HepG2 (cell line): ENCODE data around the gene CCBE1. TPM values are rescaled to one million over a fixed set of nuclear protein-coding genes. Genes with fewer than 3 reads are reported as not detected.

ENCODE experiments used
- ATAC-seq: fragments of 200-7000 bp; cut with Tn5 transposase; 3 replicates; pipeline ENCODE4 v1.9.1; 2020; ENCODE audit warnings: mild to moderate bottlenecking, moderate library complexity
- BruUV-seq: library from RNA; stranded (reverse); fragments of 400-500 nt; replicated peaks from 2 replicates; lab custom pipeline; 2021; lab: Mats Ljungman, UMichigan
- CTCF ChIA-PET: fragments of 300-600 bp; formaldehyde crosslinking; extraction: SDS; loops from one replicate; lab custom pipeline; 2021; ENCODE audit warnings: low total read pairs, inconsistent platforms, low intra/inter-chr PET ratio; lab: Yijun Ruan, JAX
- POLR2A ChIA-PET: fragments of 350-600 bp; sonication (Branson Sonifier 250); formaldehyde crosslinking; loops from one replicate; lab custom pipeline; 2020; ENCODE audit warnings: antibody characterized with exemption, inconsistent platforms; lab: Yijun Ruan, JAX
- DNase-seq: peaks from one replicate; pipeline ENCODE4 v3.0.0-alpha.2; 2015; ENCODE audit warnings: low spot score
- FAIRE-seq: peaks from 3 replicates; lab custom pipeline; 2011; peaks lifted over from hg19 to GRCh38; lab: Jason Lieb, UNC
- H2AFZ ChIP-seq: one replicate; pipeline ENCODE4 v1.6.1; 2011; ENCODE audit warnings: low read length, inconsistent platforms
- H3K27ac ChIP-seq: fragments of 300-600 bp; 3 replicates; pipeline ENCODE4 v1.8.0; 2011; ENCODE audit warnings: mixed run types, mild to moderate bottlenecking, mixed read lengths, low read length, inconsistent platforms; ENCODE audit not compliant: insufficient read depth; ENCODE audit errors: extremely low read length
- H3K27me3 ChIP-seq, 2 experiments: fragments of 200-600 bp in 1 of 2; 2 replicates in 1 of 2; 3 replicates in 1 of 2; pipeline versions ENCODE4 v1.6.0 to v1.8.0; 2011; ENCODE audit warnings: low read length in 2 of 2, mild to moderate bottlenecking in 2 of 2, moderate library complexity in 2 of 2, inconsistent platforms in 1 of 2; ENCODE audit not compliant: insufficient read depth in 2 of 2, control insufficient read depth in 1 of 2
- H3K36me3 ChIP-seq, 2 experiments: fragments of 200-600 bp in 1 of 2; replicated peaks in 1 of 2; 2 replicates in 1 of 2; 3 replicates in 1 of 2; pipeline versions ENCODE4 v1.5.1 to v1.8.0; 2011; ENCODE audit warnings: low read length in 2 of 2, inconsistent platforms in 1 of 2; ENCODE audit not compliant: insufficient read depth in 2 of 2, control insufficient read depth in 1 of 2
- H3K4me1 ChIP-seq: 2 replicates; pipeline ENCODE4 v1.5.1; 2012; ENCODE audit warnings: low read length, inconsistent platforms; ENCODE audit not compliant: insufficient read depth
- H3K4me2 ChIP-seq: 2 replicates; pipeline ENCODE4 v1.6.0; 2011; ENCODE audit warnings: low read depth, low read length, inconsistent platforms
- H3K4me3 ChIP-seq, 3 experiments: fragments of 200-600 bp in 1 of 3; sonication (generic), shearing (Covaris generic) in 1 of 3; replicated peaks in 1 of 3; 2 replicates each; pipeline ENCODE4 v1.5.1; 2011 to 2016; ENCODE audit warnings: low read length in 3 of 3, inconsistent platforms in 2 of 3, low read depth in 2 of 3, mild to moderate bottlenecking in 2 of 3, control low read depth in 1 of 3, mixed read lengths in 1 of 3; ENCODE audit not compliant: insufficient read depth in 1 of 3
- H3K79me2 ChIP-seq: one replicate; pipeline ENCODE4 v1.6.1; 2011; ENCODE audit warnings: low read length, inconsistent platforms; ENCODE audit not compliant: insufficient read depth
- H3K9ac ChIP-seq: 2 replicates; pipeline ENCODE4 v1.6.0; 2011; ENCODE audit warnings: mild to moderate bottlenecking, low read depth, low read length, inconsistent platforms; ENCODE audit not compliant: insufficient read depth
- H3K9me3 ChIP-seq: 2 replicates; pipeline ENCODE4 v1.5.1; 2012; ENCODE audit warnings: mild to moderate bottlenecking, low read length
- H4K20me1 ChIP-seq: 2 replicates; pipeline ENCODE4 v1.6.0; 2011; ENCODE audit warnings: inconsistent platforms, mild to moderate bottlenecking, low read length, moderate library complexity; ENCODE audit not compliant: insufficient read depth
- HNRNPUL1 ChIP-seq: fragments of 200-400 bp; formaldehyde crosslinking; IDR thresholded peaks from 2 replicates; pipeline ENCODE4 v1.6.1; 2017; ENCODE audit warnings: low read depth, mild to moderate bottlenecking, low read length, moderate library complexity
- KLF11 ChIP-seq: IDR thresholded peaks from 2 replicates; pipeline ENCODE4 v1.6.1; 2016; ENCODE audit warnings: missing compliant biosample characterization
- PAF1 ChIP-seq: IDR thresholded peaks from 2 replicates; pipeline ENCODE4 v1.6.1; 2016; ENCODE audit warnings: missing genetic modification reagents, missing compliant biosample characterization
- TFDP1 ChIP-seq: IDR thresholded peaks from 2 replicates; pipeline ENCODE4 v1.6.1; 2016; ENCODE audit warnings: missing compliant biosample characterization, missing genetic modification reagents, borderline replicate concordance
- TIGD3 ChIP-seq: sonication (generic); formaldehyde crosslinking; IDR thresholded peaks from 2 replicates; pipeline ENCODE4 v1.5.1; 2020; ENCODE audit warnings: mild to moderate bottlenecking, missing genetic modification reagents, borderline replicate concordance
- TRAFD1 ChIP-seq: sonication (generic); formaldehyde crosslinking; IDR thresholded peaks from 2 replicates; pipeline ENCODE4 v1.5.1; 2020; ENCODE audit warnings: missing genetic modification reagents, mild to moderate bottlenecking, borderline replicate concordance
- ZBTB37 ChIP-seq: sonication (generic); formaldehyde crosslinking; IDR thresholded peaks from 2 replicates; pipeline ENCODE4 v1.4.0; 2020; ENCODE audit warnings: mild to moderate bottlenecking, missing genetic modification reagents
- ZC3H4 ChIP-seq: sonication (generic); formaldehyde crosslinking; IDR thresholded peaks from 2 replicates; pipeline ENCODE4 v1.4.0; 2020; ENCODE audit warnings: missing genetic modification reagents, borderline replicate concordance
- ZEB1 ChIP-seq: IDR thresholded peaks from 2 replicates; pipeline ENCODE4 v1.6.1; 2012; ENCODE audit warnings: mild to moderate bottlenecking, low read depth, inconsistent platforms; ENCODE audit not compliant: insufficient replicate concordance
- ZNF180 ChIP-seq: sonication (generic); formaldehyde crosslinking; IDR thresholded peaks from 2 replicates; pipeline ENCODE4 v1.4.0; 2020; ENCODE audit warnings: low read depth, missing genetic modification reagents, borderline replicate concordance
- ZNF282 ChIP-seq: fragments of 450-650 bp; IDR thresholded peaks from 2 replicates; pipeline ENCODE4 v1.6.1; 2018; ENCODE audit not compliant: partially characterized antibody
- ZNF451 ChIP-seq: sonication (generic); formaldehyde crosslinking; IDR thresholded peaks from 2 replicates; pipeline ENCODE4 v1.5.0; 2020; ENCODE audit warnings: mild to moderate bottlenecking, missing genetic modification reagents
- ZNF549 ChIP-seq: sonication (generic); formaldehyde crosslinking; IDR thresholded peaks from 2 replicates; pipeline ENCODE4 v1.5.0; 2020; ENCODE audit warnings: missing genetic modification reagents
- ZNF557 ChIP-seq: sonication (generic); formaldehyde crosslinking; IDR thresholded peaks from 2 replicates; pipeline ENCODE4 v1.4.0; 2020; ENCODE audit warnings: missing genetic modification reagents
- ZSCAN21 ChIP-seq: sonication (generic); formaldehyde crosslinking; IDR thresholded peaks from 2 replicates; pipeline ENCODE4 v1.8.0; 2022; ENCODE audit warnings: mild to moderate bottlenecking, missing genetic modification reagents, moderate library complexity, borderline replicate concordance
- ZSCAN22 ChIP-seq: sonication (generic); formaldehyde crosslinking; IDR thresholded peaks from 2 replicates; pipeline ENCODE4 v1.4.0; 2020; ENCODE audit warnings: mild to moderate bottlenecking, missing genetic modification reagents
- WGBS: methylation state at CpG from one replicate; pipeline ENCODE4 v1.1.6; 2017; ENCODE audit warnings: low lambda C conversion rate; 5-methylcytosine and 5-hydroxymethylcytosine counted together
- in situ Hi-C: cut with HindIII; loops from 2 replicates; pipeline ENCODE4 v1.10.0; 2017; ENCODE audit warnings: low pct_unique_long_range_greater_than_20kb; ENCODE audit not compliant: extremely low pct_ligation_motif_present
- intact Hi-C: fragments of 100-400 bp; cut with micrococcal nuclease; formaldehyde crosslinking; loops from one replicate; pipeline ENCODE4 v1.10.0; 2022; ENCODE audit not compliant: unreplicated experiment
- polyA plus RNA-seq, 8 experiments: library from polyadenylated mRNA; depleted of rRNA in 3 of 8; stranded (reverse) in 7 of 8; unstranded in 1 of 8; fragments of >200 nt; fragmentation: Illumina TruSeq in 4 of 8; extraction: Trizol in 4 of 8; gene quantifications; 2 replicates each; pipeline versions ENCODE4 v1.2.1 to v1.2.3, GENCODE V29; 2011 to 2016; ENCODE audit warnings: low read depth in 4 of 8, missing spikeins in 1 of 8, mixed read lengths in 1 of 8; ENCODE audit not compliant: insufficient read depth in 1 of 8
- total RNA-seq, 5 experiments: library from RNA; depleted of rRNA; stranded (reverse); fragments of >200 nt; fragmentation: Illumina TruSeq; extraction: Trizol; gene quantifications; 2 replicates each; pipeline ENCODE4 v1.2.3, GENCODE V29; 2016; ENCODE audit warnings: low read depth in 1 of 5
- TF ChIP-seq, protein P1 (sequence below): sonication (generic); formaldehyde crosslinking; IDR thresholded peaks from 2 replicates; pipeline ENCODE4 v1.4.0; 2020; ENCODE audit warnings: missing genetic modification reagents, borderline replicate concordance

Gene CCBE1
- total and polyA plus RNA-seq, 2 of the 13 experiments (the other 11 are each of a cell fraction or from before 2014, with no cell fraction given): not detected

GRCh38 chr18:59470561-59471121, 226.6 kb downstream of the CCBE1 start:
- CTCF ChIA-PET: no interaction called here
- Histone ChIP-seq H3K4me1 (no peaks in the 10 kb centered on the region), H3K9me3 (no peaks in the 10 kb centered on the region), H3K36me3 (no peaks in the 10 kb centered on the region), H4K20me1 (no peaks in the 10 kb centered on the region), H3K4me3 (no peak overlapping the region), H3K27ac (no peak overlapping the region), H3K79me2 (no peaks in the 10 kb centered on the region), H2AFZ (no peak overlapping the region), H3K4me2 (no peak overlapping the region), H3K9ac (no peak overlapping the region), H3K27me3 (peaks cover 2 to 14% of the 10 kb centered on the region in 2 experiments; a peak in 2 of 5 replicates)
- POLR2A ChIA-PET: no interaction called here
- ATAC-seq (no peak), FAIRE-seq (no peak), DNase-seq (no peak)
- in situ Hi-C loops (loop anchor here (25.0 kb wide), 1 partner anchor 167 kb away; no protein-coding TSS in a partner anchor), intact Hi-C loops (no loop called here)
- BruUV-seq: no TSS peak
- 23% methylated on average over 7 of the region's 8 CpGs for WGBS
- TF ChIP-seq TRAFD1 (CRISPR knock-in tag): no peak
- TF ChIP-seq ZSCAN22 (CRISPR knock-in tag): no peak
- TF ChIP-seq ZNF451 (CRISPR knock-in tag): no peak
- TF ChIP-seq ZEB1: no peak
- no peak for TF ChIP-seq HNRNPUL1
- TF ChIP-seq PAF1 (CRISPR knock-in tag): no peak
- TF ChIP-seq ZBTB37 (CRISPR knock-in tag): no peak
- no peak for TF ChIP-seq ZNF557
- no peak for TF ChIP-seq ZNF549 (CRISPR knock-in tag)
- TF ChIP-seq TFDP1 (CRISPR knock-in tag): no peak
- no peak for TF ChIP-seq KLF11
- TF ChIP-seq ZNF180: no peak
- TF ChIP-seq ZC3H4: no peak
- TF ChIP-seq ZNF282: no peak
- TF ChIP-seq, protein P1, sequence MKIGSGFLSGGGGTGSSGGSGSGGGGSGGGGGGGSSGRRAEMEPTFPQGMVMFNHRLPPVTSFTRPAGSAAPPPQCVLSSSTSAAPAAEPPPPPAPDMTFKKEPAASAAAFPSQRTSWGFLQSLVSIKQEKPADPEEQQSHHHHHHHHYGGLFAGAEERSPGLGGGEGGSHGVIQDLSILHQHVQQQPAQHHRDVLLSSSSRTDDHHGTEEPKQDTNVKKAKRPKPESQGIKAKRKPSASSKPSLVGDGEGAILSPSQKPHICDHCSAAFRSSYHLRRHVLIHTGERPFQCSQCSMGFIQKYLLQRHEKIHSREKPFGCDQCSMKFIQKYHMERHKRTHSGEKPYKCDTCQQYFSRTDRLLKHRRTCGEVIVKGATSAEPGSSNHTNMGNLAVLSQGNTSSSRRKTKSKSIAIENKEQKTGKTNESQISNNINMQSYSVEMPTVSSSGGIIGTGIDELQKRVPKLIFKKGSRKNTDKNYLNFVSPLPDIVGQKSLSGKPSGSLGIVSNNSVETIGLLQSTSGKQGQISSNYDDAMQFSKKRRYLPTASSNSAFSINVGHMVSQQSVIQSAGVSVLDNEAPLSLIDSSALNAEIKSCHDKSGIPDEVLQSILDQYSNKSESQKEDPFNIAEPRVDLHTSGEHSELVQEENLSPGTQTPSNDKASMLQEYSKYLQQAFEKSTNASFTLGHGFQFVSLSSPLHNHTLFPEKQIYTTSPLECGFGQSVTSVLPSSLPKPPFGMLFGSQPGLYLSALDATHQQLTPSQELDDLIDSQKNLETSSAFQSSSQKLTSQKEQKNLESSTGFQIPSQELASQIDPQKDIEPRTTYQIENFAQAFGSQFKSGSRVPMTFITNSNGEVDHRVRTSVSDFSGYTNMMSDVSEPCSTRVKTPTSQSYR (CRISPR knock-in tag): no peak
- TF ChIP-seq TIGD3 (CRISPR knock-in tag): no peak
- TF ChIP-seq ZSCAN21 (CRISPR knock-in tag): no peak
